Nephron (organoid): ENCODE measurements around the gene RABEP2.

Experiments used
- H3K27ac Mint-ChIP-seq, 3 experiments: 2 replicates each; pipeline ENCODE4 v1.8.0; 2020; ENCODE audit warnings: mixed read lengths in 3 of 3, mild to moderate bottlenecking in 2 of 3, moderate library complexity in 1 of 3
- H3K27me3 Mint-ChIP-seq: 2 replicates; pipeline ENCODE4 v1.8.0; 2021; ENCODE audit warnings: low read depth, mild to moderate bottlenecking, moderate library complexity, mixed read lengths
- H3K36me3 Mint-ChIP-seq: 2 replicates; pipeline ENCODE4 v1.8.0; 2020; ENCODE audit warnings: low read depth, mixed read lengths
- H3K4me1 Mint-ChIP-seq: 2 replicates; pipeline ENCODE4 v1.8.0; 2020; ENCODE audit warnings: mixed read lengths
- H3K4me3 Mint-ChIP-seq, 3 experiments: 2 replicates each; pipeline ENCODE4 v1.8.0; 2020; ENCODE audit warnings: mild to moderate bottlenecking in 3 of 3, mixed read lengths in 3 of 3, moderate library complexity in 2 of 3
- H3K9me3 Mint-ChIP-seq: 2 replicates; pipeline ENCODE4 v1.8.0; 2020; ENCODE audit warnings: mixed read lengths
- TF ChIP-seq, protein P1 (sequence below), 3 experiments: fragments of 200-600 bp; sonication (generic); IDR thresholded peaks; one replicate each; pipeline ENCODE4 v1.5.0; 2021; ENCODE audit warnings: antibody characterized with exemption in 3 of 3; ENCODE audit not compliant: unreplicated experiment in 3 of 3

The RABEP2 gene

DNA sequence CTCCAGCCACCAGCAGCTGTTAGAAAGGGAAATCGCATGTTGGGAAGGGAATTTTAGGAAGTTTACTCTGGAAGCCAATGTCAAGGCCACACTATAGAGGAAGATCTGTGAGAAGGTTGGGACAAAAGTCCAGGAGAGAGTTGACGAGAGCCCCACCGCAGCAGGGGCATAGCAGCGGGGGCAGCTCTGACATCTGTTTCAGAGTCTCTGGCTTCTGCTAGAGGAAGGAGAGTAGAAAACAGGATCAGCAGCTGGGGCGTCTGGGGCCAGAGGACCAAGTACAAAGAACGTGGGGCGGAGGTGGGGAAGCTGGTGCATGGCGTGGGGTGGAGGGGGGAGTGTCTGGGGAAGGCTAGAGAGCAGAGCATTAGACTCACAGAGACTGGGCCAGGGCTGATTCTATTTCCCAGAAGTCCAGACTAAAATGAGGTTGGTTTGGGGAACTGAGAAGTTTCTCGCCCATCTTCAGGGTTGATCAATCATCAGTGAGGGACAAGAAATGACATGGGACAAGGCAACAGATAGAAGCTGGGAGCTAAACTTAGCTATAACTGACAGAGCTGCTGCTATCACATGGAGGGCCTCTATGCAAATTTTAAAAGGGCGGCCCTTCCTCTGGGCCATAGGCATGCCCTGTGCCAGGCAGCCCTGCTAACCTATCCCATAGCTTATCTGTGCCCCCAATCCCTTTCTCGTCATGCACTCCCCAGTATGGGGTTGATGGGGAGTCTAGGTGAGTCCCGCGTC lies 1.2 kb downstream of the RABEP2 start:
- Mint-ChIP-seq H3K4me3 (peak overlapping the region; percentile 89 to 95 (median 93)), H3K36me3 (peaks cover 14% of the 10 kb centered on the region), H3K9me3 (no peaks in the 10 kb centered on the region), H3K4me1 (peaks cover 12% of the 10 kb centered on the region), H3K27ac (peak overlapping the region; percentile 72 to 98 (median 82)), H3K27me3 (no peaks in the 10 kb centered on the region)
- TF ChIP-seq, protein P1, sequence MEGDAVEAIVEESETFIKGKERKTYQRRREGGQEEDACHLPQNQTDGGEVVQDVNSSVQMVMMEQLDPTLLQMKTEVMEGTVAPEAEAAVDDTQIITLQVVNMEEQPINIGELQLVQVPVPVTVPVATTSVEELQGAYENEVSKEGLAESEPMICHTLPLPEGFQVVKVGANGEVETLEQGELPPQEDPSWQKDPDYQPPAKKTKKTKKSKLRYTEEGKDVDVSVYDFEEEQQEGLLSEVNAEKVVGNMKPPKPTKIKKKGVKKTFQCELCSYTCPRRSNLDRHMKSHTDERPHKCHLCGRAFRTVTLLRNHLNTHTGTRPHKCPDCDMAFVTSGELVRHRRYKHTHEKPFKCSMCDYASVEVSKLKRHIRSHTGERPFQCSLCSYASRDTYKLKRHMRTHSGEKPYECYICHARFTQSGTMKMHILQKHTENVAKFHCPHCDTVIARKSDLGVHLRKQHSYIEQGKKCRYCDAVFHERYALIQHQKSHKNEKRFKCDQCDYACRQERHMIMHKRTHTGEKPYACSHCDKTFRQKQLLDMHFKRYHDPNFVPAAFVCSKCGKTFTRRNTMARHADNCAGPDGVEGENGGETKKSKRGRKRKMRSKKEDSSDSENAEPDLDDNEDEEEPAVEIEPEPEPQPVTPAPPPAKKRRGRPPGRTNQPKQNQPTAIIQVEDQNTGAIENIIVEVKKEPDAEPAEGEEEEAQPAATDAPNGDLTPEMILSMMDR (IDR thresholded peaks at IDR 0.05; ENCODE audit: unreplicated experiment in 3 of 3) = no peak

DNA sequence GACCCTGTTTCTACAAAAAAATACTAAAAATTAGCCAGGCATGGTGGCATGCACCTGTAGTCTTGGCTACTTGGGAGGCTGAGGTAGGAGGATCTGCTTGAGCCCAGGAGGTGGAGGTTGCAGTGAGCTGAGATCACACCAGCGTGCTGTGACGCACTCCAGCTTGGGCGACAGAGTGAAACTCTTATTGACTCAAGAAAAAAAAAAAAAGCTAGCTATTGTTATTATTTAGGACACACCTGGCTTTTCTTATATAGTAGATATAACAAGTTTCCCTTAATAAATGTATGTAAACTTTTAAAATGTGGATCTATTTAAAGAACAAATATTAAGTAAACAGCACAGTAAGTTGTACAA lies 1.8 kb downstream of the RABEP2 start:
- H3K27ac Mint-ChIP-seq = peak overlapping the region; percentile 72 to 98 (median 82)
- H3K9me3 Mint-ChIP-seq = no peaks in the 10 kb centered on the region
- H3K27me3 Mint-ChIP-seq = no peaks in the 10 kb centered on the region
- TF ChIP-seq, protein P1 (IDR thresholded peaks at IDR 0.05; ENCODE audit: unreplicated experiment in 3 of 3) = no peak
- peaks cover 12% of the 10 kb centered on the region for H3K4me1 Mint-ChIP-seq
- H3K36me3 Mint-ChIP-seq = peaks cover 14% of the 10 kb centered on the region
- peak overlapping the region; percentile 89 to 95 (median 93) for H3K4me3 Mint-ChIP-seq

DNA sequence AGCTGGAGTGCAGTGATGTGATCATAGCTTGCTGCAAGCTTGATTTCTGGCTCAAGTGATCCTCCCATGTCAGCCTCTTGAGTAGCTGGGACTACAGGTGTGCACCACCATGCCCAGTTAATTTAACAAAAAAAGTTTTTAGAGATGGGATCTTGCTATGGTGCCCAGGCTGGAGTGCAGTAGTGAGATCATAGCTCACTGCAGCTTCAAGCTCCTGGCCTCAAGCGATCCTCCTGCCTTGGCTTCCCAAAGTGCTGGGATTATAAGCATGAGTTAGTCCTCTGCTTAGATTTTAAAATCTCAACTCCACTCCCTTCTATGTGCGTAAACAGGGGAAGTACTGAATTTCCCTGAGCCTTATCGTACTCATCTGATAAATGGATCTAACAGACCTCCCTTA lies 6.3 kb downstream of the RABEP2 start:
- Mint-ChIP-seq H3K27me3 (no peaks in the 10 kb centered on the region), H3K27ac (no peak overlapping the region), H3K9me3 (peaks cover 3% of the 10 kb centered on the region), H3K36me3 (peaks cover 28% of the 10 kb centered on the region), H3K4me3 (no peak overlapping the region), H3K4me1 (peaks cover 5% of the 10 kb centered on the region)
- TF ChIP-seq, protein P1 (IDR thresholded peaks at IDR 0.05; ENCODE audit: unreplicated experiment in 3 of 3) = no peak

DNA sequence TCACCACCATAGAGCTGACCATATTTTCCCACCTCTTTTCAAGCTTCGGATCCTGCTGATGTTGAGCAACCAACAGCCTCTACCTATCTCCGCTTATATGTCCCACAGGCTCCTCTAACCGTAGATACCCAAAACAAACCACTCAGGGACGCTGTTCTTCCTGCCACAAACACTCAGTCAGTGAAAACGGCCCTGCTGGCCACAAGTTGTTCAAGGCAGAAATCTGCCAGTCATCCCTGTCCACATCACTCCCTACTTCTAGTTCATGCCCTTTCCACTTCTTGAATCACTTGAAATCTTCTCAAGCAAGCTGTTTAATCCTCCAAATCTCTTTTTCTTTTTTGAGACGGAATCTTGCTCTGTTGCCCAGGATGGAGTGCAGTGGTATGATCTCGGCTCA lies 7.9 kb downstream of the RABEP2 start:
- H3K36me3 Mint-ChIP-seq = peaks cover 41% of the 10 kb centered on the region
- H3K27me3 Mint-ChIP-seq = no peaks in the 10 kb centered on the region
- H3K4me3 Mint-ChIP-seq = no peak overlapping the region
- H3K4me1 Mint-ChIP-seq = no peaks in the 10 kb centered on the region
- TF ChIP-seq, protein P1 (IDR thresholded peaks at IDR 0.05; ENCODE audit: unreplicated experiment in 3 of 3) = no peak
- peaks cover 3% of the 10 kb centered on the region for H3K9me3 Mint-ChIP-seq
- no peak overlapping the region for H3K27ac Mint-ChIP-seq

DNA sequence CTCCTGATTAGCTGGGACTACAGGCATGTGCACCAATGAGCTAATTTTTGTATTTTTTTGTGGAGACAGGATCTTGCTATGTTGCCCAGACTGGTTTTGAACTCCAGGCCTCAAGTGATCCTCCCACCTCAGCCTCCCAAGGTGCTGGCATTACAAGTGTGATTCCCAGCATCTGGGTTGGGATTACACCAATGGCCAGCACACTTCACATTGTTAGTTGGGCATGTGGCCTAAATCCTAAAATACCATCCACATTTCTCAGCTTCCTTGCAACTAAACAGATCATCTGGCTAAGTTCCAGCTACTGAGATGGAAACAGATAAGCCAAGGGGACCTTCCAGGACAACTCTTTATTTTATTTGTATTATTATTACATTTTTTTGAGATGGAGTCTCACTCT lies 9.9 kb downstream of the RABEP2 start:
- Mint-ChIP-seq H3K27ac (no peak overlapping the region), H3K27me3 (no peaks in the 10 kb centered on the region), H3K9me3 (peaks cover 3% of the 10 kb centered on the region), H3K4me3 (no peak overlapping the region), H3K4me1 (no peaks in the 10 kb centered on the region), H3K36me3 (peaks cover 37% of the 10 kb centered on the region)
- TF ChIP-seq, protein P1 (IDR thresholded peaks at IDR 0.05; ENCODE audit: unreplicated experiment in 3 of 3) = no peak
